ENCODE results near the gene MIEF1. TPM values are rescaled to one million over a fixed set of nuclear protein-coding genes. Genes with fewer than 3 reads are reported as not detected.

The MIEF1 gene
- total and polyA plus RNA-seq, 5 donors = 9.0 to 22.2 (median 17.2) TPM

DNA sequence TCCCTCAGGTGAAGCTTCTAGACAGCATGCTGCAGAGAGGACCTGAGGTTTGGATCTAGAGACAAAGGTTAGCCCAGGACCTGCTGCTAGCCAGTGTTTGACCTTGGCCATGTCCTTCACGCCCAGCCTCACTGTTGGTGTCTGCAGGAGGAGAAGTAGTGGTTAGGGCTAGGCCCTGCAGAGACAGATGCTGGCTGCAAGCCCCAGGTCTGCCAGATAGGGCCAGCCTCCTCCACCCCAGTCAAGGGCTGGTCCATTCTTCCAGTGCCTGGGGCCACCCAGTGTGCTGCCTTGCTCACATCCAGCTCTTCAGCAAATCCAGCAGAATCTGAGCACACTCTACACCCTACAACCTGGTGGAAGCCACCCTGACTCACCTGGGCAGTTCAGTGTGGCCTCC, 21.5 kb upstream of the MIEF1 start:
- WGBS = 72% methylated on average over 1 of the region's 1 CpG
- no peak for ATAC-seq
- Histone ChIP-seq H3K27ac (ENCODE audit: low read length) (no peak overlapping the region), H3K4me3 (ENCODE audit: low read length) (no peak overlapping the region), H3K27me3 (ENCODE audit: control insufficient read depth, insufficient read depth) (no peaks in the 10 kb centered on the region), H3K4me1 (ENCODE audit: control insufficient read depth, insufficient read depth, low read length) (peaks cover 7% of the 10 kb centered on the region), H3K9me3 (ENCODE audit: control insufficient read depth, low read length) (no peaks in the 10 kb centered on the region)
- intact Hi-C loops (cut with DNase I) = no loop called here
- no peak for DNase-seq

DNA sequence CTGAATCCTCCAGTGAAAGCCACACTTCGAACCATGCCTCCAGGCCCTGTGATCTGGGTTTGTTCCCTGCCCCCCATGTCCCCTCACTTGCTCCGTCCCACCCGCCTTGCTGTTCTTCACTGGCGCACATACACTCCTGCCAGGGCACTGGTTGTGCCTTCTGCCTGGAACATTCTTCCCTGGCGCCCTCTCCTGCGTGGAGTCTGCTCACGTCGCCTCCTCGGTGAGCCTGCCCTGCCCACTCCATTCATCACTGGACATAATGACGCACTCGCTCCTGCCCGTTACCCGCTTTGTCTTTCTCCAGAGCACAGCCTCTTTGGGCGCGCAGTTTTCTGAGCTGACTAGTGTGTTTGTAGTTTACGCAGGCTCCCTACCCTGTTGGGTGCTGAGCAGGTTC, 21.0 kb upstream of the MIEF1 start:
- no peak for DNase-seq
- H3K27ac ChIP-seq (ENCODE audit: low read length) = no peak overlapping the region
- H3K27me3 ChIP-seq (ENCODE audit: control insufficient read depth, insufficient read depth) = no peaks in the 10 kb centered on the region
- no peak for ATAC-seq
- WGBS = 95% methylated on average over 16 of the region's 16 CpGs
- H3K9me3 ChIP-seq (ENCODE audit: control insufficient read depth, low read length) = no peaks in the 10 kb centered on the region
- no peak overlapping the region for H3K4me3 ChIP-seq (ENCODE audit: low read length)
- peaks cover 5% of the 10 kb centered on the region for H3K4me1 ChIP-seq (ENCODE audit: control insufficient read depth, insufficient read depth, low read length)
- intact Hi-C loops (cut with DNase I) = no loop called here

DNA sequence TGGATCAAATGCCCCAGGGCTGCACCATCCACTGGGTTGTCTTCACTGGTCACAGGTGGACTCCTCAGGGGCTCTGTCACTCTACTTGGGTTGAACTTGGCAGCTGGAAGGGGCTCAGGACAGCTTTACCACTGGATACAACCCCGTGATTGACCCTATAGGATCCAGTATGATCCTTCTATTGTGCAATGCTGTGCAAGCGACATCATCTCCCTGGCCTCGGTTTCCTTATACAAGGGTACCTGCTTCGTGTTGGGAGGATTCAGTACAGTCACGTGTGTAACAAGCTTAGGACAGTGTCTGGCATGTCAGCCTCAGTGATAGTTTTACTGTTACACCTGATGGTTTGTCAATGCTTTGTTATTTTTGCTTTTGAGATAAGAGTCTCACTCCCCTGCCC, 20.5 kb upstream of the MIEF1 start:
- WGBS = 94% methylated on average over 5 of the region's 5 CpGs
- no peaks in the 10 kb centered on the region for H3K9me3 ChIP-seq (ENCODE audit: control insufficient read depth, low read length)
- H3K27me3 ChIP-seq (ENCODE audit: control insufficient read depth, insufficient read depth) = no peaks in the 10 kb centered on the region
- intact Hi-C loops (cut with DNase I) = no loop called here
- no peak overlapping the region for H3K4me3 ChIP-seq (ENCODE audit: low read length)
- H3K27ac ChIP-seq (ENCODE audit: low read length) = no peak overlapping the region
- ATAC-seq (no peak), DNase-seq (peak in 1 of 3 donors; percentile 8)
- peaks cover 3% of the 10 kb centered on the region for H3K4me1 ChIP-seq (ENCODE audit: control insufficient read depth, insufficient read depth, low read length)

DNA sequence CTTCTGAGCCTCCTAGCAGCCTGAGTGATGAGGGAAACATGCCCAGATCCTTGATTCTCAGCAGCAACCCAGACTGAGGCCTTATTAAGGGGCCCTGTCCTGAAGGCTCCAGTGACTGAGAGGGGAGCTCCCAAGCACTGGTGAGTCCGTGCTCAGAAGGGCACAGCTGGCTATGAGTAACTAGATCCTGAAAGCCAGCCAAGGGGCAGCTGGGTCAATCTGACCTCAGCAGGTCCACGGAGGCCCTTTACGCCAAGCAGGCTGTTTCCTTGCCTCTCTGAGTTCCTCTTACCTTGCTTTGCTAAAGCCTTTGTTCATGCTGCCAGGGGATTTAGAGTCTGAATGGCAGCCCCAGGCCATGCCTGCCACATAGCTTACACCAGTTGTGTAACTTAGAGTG, 19.3 kb upstream of the MIEF1 start:
- no peak overlapping the region for H3K27ac ChIP-seq (ENCODE audit: low read length)
- H3K27me3 ChIP-seq (ENCODE audit: control insufficient read depth, insufficient read depth) = no peaks in the 10 kb centered on the region
- DNase-seq = peak in 1 of 3 donors; percentile 32
- no peak overlapping the region for H3K4me3 ChIP-seq (ENCODE audit: low read length)
- no peak for ATAC-seq
- intact Hi-C loops (cut with DNase I) = no loop called here
- 81% methylated on average over 3 of the region's 3 CpGs for WGBS
- peaks cover 3% of the 10 kb centered on the region for H3K4me1 ChIP-seq (ENCODE audit: control insufficient read depth, insufficient read depth, low read length)
- H3K9me3 ChIP-seq (ENCODE audit: control insufficient read depth, low read length) = no peaks in the 10 kb centered on the region

DNA sequence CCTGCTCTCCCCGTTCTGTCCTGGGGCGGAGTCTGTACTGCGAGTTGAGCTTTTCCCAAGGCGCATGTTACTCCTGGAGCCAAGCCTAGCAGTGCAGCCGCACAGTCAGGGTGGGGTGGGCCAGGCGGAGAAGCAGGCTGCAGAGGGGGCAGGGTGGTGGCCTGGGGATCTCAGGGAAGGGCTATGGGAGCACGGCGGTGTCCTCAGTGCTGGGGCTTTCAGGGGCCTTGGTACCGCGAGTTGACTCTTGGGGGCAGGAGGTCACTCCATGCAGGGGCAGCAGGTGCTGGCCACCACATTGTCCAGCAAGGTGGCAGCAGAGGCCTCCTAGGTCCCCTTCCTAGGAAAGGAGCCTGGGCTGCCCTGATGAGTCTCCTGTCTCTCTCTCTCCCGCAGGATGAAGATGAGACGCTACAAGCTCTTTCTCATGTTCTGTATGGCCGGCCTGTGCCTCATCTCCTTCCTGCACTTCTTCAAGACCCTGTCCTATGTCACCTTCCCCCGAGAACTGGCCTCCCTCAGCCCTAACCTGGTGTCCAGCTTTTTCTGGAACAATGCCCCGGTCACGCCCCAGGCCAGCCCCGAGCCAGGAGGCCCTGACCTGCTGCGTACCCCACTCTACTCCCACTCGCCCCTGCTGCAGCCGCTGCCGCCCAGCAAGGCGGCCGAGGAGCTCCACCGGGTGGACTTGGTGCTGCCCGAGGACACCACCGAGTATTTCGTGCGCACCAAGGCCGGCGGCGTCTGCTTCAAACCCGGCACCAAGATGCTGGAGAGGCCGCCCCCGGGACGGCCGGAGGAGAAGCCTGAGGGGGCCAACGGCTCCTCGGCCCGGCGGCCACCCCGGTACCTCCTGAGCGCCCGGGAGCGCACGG, 14.9 kb upstream of the MIEF1 start:
- Histone ChIP-seq H3K9me3 (ENCODE audit: control insufficient read depth, low read length) (no peaks in the 10 kb centered on the region), H3K4me3 (ENCODE audit: low read length) (no peak overlapping the region), H3K4me1 (ENCODE audit: control insufficient read depth, insufficient read depth, low read length) (no peaks in the 10 kb centered on the region), H3K27me3 (ENCODE audit: control insufficient read depth, insufficient read depth) (no peaks in the 10 kb centered on the region), H3K27ac (ENCODE audit: low read length) (no peak overlapping the region)
- ATAC-seq = peak; percentile 5 to 61
- WGBS = 85% methylated on average over 45 of the region's 45 CpGs
- DNase-seq = peak in 2 of 3 donors; percentile 56 to 63
- intact Hi-C loops (cut with DNase I) = no loop called here

DNA sequence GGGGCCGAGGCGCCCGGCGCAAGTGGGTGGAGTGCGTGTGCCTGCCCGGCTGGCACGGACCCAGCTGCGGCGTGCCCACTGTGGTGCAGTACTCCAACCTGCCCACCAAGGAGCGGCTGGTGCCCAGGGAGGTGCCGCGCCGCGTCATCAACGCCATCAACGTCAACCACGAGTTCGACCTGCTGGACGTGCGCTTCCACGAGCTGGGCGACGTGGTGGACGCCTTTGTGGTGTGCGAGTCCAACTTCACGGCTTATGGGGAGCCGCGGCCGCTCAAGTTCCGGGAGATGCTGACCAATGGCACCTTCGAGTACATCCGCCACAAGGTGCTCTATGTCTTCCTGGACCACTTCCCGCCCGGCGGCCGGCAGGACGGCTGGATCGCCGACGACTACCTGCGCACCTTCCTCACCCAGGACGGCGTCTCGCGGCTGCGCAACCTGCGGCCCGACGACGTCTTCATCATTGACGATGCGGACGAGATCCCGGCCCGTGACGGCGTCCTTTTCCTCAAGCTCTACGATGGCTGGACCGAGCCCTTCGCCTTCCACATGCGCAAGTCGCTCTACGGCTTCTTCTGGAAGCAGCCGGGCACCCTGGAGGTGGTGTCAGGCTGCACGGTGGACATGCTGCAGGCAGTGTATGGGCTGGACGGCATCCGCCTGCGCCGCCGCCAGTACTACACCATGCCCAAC, 14.1 kb upstream of the MIEF1 start:
- Histone ChIP-seq H3K27me3 (ENCODE audit: control insufficient read depth, insufficient read depth) (no peaks in the 10 kb centered on the region), H3K9me3 (ENCODE audit: control insufficient read depth, low read length) (no peaks in the 10 kb centered on the region), H3K27ac (ENCODE audit: low read length) (no peak overlapping the region), H3K4me1 (ENCODE audit: control insufficient read depth, insufficient read depth, low read length) (no peaks in the 10 kb centered on the region), H3K4me3 (ENCODE audit: low read length) (no peak overlapping the region)
- peak in 2 of 3 donors; percentile 48 to 64 for DNase-seq
- intact Hi-C loops (cut with DNase I) = no loop called here
- 97% methylated on average over 70 of the region's 70 CpGs for WGBS
- ATAC-seq = no peak

DNA sequence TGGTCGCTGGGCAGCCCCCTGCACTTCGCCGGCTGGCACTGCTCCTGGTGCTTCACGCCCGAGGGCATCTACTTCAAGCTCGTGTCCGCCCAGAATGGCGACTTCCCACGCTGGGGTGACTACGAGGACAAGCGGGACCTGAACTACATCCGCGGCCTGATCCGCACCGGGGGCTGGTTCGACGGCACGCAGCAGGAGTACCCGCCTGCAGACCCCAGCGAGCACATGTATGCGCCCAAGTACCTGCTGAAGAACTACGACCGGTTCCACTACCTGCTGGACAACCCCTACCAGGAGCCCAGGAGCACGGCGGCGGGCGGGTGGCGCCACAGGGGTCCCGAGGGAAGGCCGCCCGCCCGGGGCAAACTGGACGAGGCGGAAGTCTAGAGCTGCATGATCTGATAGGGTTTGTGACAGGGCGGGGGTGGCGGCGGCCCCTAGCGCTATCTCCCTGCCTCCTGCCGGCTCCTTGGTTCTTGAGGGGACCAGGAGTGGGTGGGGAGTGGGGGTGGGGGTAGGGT, 13.5 kb upstream of the MIEF1 start:
- no peaks in the 10 kb centered on the region for H3K4me1 ChIP-seq (ENCODE audit: control insufficient read depth, insufficient read depth, low read length)
- no peak overlapping the region for H3K4me3 ChIP-seq (ENCODE audit: low read length)
- H3K27me3 ChIP-seq (ENCODE audit: control insufficient read depth, insufficient read depth) = no peaks in the 10 kb centered on the region
- no peak overlapping the region for H3K27ac ChIP-seq (ENCODE audit: low read length)
- intact Hi-C loops (cut with DNase I) = no loop called here
- no peak for ATAC-seq
- WGBS = 93% methylated on average over 39 of the region's 39 CpGs
- no peaks in the 10 kb centered on the region for H3K9me3 ChIP-seq (ENCODE audit: control insufficient read depth, low read length)
- peak in 2 of 3 donors; percentile 41 to 62 for DNase-seq

DNA sequence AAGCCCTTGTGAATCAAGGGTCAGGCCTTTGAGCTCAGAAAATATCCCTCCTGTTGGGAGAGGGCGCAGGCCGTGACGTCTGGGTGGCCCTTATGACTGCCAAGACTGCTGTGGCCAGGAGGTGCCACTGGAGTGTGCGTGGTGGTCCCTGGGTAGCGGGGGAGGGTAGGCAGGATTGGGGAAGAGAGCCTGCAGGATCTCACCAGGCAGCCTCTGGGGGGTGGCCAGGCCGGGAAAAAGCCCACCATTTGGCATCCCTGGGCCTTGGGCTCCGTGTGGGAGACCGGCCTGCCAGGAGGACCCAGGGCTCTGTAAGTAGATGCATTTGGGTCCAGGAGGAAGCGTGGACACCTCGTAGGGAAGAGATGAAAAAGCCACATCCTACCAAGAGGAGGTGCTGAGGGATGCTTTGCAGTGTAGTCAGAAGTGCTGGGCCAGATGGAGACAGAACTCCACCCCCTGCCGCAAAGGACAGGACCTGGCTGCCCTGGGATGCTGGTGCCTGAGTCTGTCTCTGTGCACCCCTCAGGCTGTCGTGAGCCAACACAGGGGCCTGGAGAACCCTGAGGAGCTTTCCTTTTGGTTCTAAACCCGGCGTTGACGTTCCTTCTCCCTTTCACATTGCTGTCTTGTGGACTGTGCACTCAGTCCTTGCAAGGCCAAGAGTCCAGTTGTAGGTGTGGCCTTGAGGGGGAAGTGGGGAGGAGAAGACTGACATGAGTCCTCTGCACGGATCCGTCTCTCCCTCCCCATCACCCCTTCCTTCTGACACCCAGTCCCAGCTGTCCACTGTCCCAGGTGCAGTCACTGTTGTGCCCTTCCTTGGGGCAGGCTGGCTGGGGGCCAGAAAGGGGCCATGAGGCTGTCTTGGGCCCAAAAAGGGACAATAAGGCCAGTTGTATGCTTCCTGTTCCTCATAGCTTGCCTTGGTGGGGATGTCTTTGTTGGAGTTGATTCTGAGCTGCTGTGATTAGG, 12.7 kb upstream of the MIEF1 start:
- no peak for ATAC-seq
- no peaks in the 10 kb centered on the region for H3K9me3 ChIP-seq (ENCODE audit: control insufficient read depth, low read length)
- WGBS = 82% methylated on average over 17 of the region's 17 CpGs
- H3K4me3 ChIP-seq (ENCODE audit: low read length) = no peak overlapping the region
- intact Hi-C loops (cut with DNase I) = loop anchor here in 1 of 4 donors (5.0 kb wide), 1 partner anchor 38 kb away; no protein-coding TSS in a partner anchor
- H3K4me1 ChIP-seq (ENCODE audit: control insufficient read depth, insufficient read depth, low read length) = no peaks in the 10 kb centered on the region
- no peaks in the 10 kb centered on the region for H3K27me3 ChIP-seq (ENCODE audit: control insufficient read depth, insufficient read depth)
- peak in 2 of 3 donors; percentile 56 to 60 for DNase-seq
- H3K27ac ChIP-seq (ENCODE audit: low read length) = no peak overlapping the region

DNA sequence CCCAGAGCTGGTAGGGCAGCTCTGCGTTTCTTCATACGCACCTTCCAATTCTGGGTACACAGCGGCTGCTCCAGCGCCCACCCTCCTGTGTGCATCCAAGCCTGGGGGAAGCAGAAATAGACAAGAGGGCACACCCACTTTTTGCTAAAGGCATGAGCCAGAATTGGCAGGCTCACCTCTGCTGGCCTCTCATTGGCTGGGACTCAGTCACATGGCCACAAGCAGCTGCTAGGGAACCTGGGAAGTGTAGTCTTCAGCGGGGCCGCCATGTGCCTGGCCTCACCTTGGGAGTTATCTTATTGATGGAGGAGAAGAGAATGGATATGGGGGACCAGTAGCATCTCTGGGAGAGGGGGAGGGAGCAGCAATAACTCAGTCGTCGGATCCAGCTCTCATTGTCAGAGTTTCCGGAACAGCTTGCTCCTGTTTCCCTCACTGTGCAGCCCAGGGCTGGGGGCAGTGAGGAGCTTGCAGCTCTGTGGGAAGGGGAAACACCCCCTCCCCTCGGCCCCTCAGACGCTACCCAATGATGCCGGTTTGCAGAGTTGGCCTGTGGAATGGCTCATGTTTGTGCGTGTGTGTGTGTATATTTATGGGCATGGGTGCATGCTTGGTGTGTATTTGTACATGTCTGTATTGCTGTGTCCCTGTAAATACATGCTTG, 11.8 kb upstream of the MIEF1 start:
- Histone ChIP-seq H3K27me3 (ENCODE audit: control insufficient read depth, insufficient read depth) (no peaks in the 10 kb centered on the region), H3K27ac (ENCODE audit: low read length) (no peak overlapping the region), H3K9me3 (ENCODE audit: control insufficient read depth, low read length) (no peaks in the 10 kb centered on the region), H3K4me1 (ENCODE audit: control insufficient read depth, insufficient read depth, low read length) (no peaks in the 10 kb centered on the region), H3K4me3 (ENCODE audit: low read length) (no peak overlapping the region)
- WGBS = 47% methylated on average over 13 of the region's 13 CpGs
- peak; percentile 86 to 91 for ATAC-seq
- intact Hi-C loops (cut with DNase I) = loop anchor here in 1 of 4 donors (5.0 kb wide), 1 partner anchor 37 kb away; no protein-coding TSS in a partner anchor
- peak; percentile 81 to 92 (median 89) for DNase-seq

Measured in right cardiac atrium (tissue), 5 donors.